C1 segment of cervical spinal cord (tissue), 14 donors: ENCODE results near the gene CGREF1.
"Not testable (repeated sequence)": the region's sequence is repeated elsewhere in the genome, so short reads cannot be mapped to it uniquely, and the experiment has no call there.

Experiments
- DNase-seq, 14 donors: peaks; one replicate each; lab custom pipeline; 2025; lab: John Stamatoyannopoulos, UW

The CGREF1 gene

GRCh38 chr2:27137322-27137935 is 18.5 kb upstream of the CGREF1 start:
- DNase-seq, result no peak

- DNase-seq, result no peak
Observed at GRCh38 chr2:27136751-27137150, 17.8 kb upstream of the CGREF1 start.

- DNase-seq, result no peak
Observed at GRCh38 chr2:27135478-27135955, 16.6 kb upstream of the CGREF1 start.

GRCh38 chr2:27134781-27135477 is 16.0 kb upstream of the CGREF1 start:
- DNase-seq, result no peak

GRCh38 chr2:27133905-27134780 is 15.2 kb upstream of the CGREF1 start, which contains the start of gene PREB:
PREB (minus strand) TSS chr2:27134636; CDS start chr2:27134421, 215 bp downstream.
- DNase-seq, result peak; percentile 68 to 98 (median 92)

GRCh38 chr2:27133195-27133875 is 14.4 kb upstream of the CGREF1 start:
- peak in 3 of 14 donors; percentile 17 to 36 (median 19) for DNase-seq

GRCh38 chr2:27131429-27131828 is 12.5 kb upstream of the CGREF1 start:
- DNase-seq, result no peak

GRCh38 chr2:27130396-27130795 is 11.5 kb upstream of the CGREF1 start:
- DNase-seq, result no peak

- no peak for DNase-seq
Observed at GRCh38 chr2:27128668-27129571, 10.0 kb upstream of the CGREF1 start.

GRCh38 chr2:27127883-27128667 is 9.1 kb upstream of the CGREF1 start:
- DNase-seq, result no peak

GRCh38 chr2:27126252-27126710 is 7.4 kb upstream of the CGREF1 start:
- no peak for DNase-seq

GRCh38 chr2:27125104-27125503 is 6.2 kb upstream of the CGREF1 start:
- DNase-seq, result no peak

GRCh38 chr2:27123302-27124150 is 4.6 kb upstream of the CGREF1 start, which contains the start of gene ABHD1:
ABHD1 (plus strand) TSS chr2:27123815; CDS start chr2:27123949, 134 bp downstream.
- peak in 13 of 14 donors; percentile 17 to 79 (median 57) for DNase-seq

GRCh38 chr2:27122791-27123190 is 3.9 kb upstream of the CGREF1 start:
- DNase-seq, result no peak

GRCh38 chr2:27121906-27122305 is 3.0 kb upstream of the CGREF1 start:
- DNase-seq, result no peak

- not testable (repeated sequence) for DNase-seq
Observed at GRCh38 chr2:27119330-27119670, 372 bp upstream of the CGREF1 start.

GRCh38 chr2:27117995-27118524 is 868 bp downstream of the CGREF1 start:
- peak in 1 of 14 donors; percentile 68 for DNase-seq

GRCh38 chr2:27115519-27115918 is 3.4 kb downstream of the CGREF1 start:
- DNase-seq, result no peak
